HEK293 (cell line): ENCODE measurements around the gene HCAR2.
"Not testable (repeated sequence)": the region's sequence is repeated elsewhere in the genome, so short reads cannot be mapped to it uniquely, and the experiment has no call there.

Experiments used
- CTCF ChIA-PET: fragments of 350-600 bp; formaldehyde crosslinking; extraction: SDS; loops from one replicate; lab custom pipeline; 2021; ENCODE audit warnings: antibody characterized with exemption; lab: Yijun Ruan, JAX
- POLR2A ChIA-PET: fragments of 300-600 bp; formaldehyde crosslinking; extraction: SDS; loops from one replicate; lab custom pipeline; 2020; ENCODE audit warnings: antibody characterized with exemption, inconsistent platforms; lab: Yijun Ruan, JAX
- H3K27ac ChIP-seq: fragments of 200-500 bp; sonication (Bioruptor generic); 2 replicates; pipeline ENCODE4 v1.5.1; 2014; ENCODE audit warnings: low read depth, low read length, control low read depth, inconsistent platforms; ENCODE audit errors: extremely low read depth
- H3K36me3 ChIP-seq, 2 experiments: fragments of 200-500 bp in 1 of 2; sonication (Bioruptor generic) in 1 of 2; 1 replicate in 1 of 2; 2 replicates in 1 of 2; pipeline ENCODE4 v1.5.1; 2014 to 2017; ENCODE audit warnings: inconsistent platforms in 2 of 2, low read length in 2 of 2; ENCODE audit not compliant: control insufficient read depth in 2 of 2, insufficient read depth in 1 of 2
- H3K4me1 ChIP-seq: fragments of 200-500 bp; sonication (Bioruptor generic); 2 replicates; pipeline ENCODE4 v1.5.1; 2014; ENCODE audit warnings: mild to moderate bottlenecking, low read length, inconsistent platforms; ENCODE audit not compliant: control insufficient read depth, insufficient read depth
- H3K4me3 ChIP-seq: 2 replicates; pipeline ENCODE4 v1.5.1; 2011; ENCODE audit warnings: low read depth, mild to moderate bottlenecking, control low read depth, low read length, moderate library complexity
- H3K9me3 ChIP-seq: fragments of 200-500 bp; sonication (Bioruptor generic); 2 replicates; pipeline ENCODE4 v1.5.1; 2014; ENCODE audit warnings: low read depth, low read length, inconsistent platforms; ENCODE audit not compliant: control insufficient read depth, insufficient read depth
- FEZF1 ChIP-seq: fragments of 450-650 bp; formaldehyde crosslinking; IDR thresholded peaks from 2 replicates; pipeline ENCODE4 v1.5.1; 2016; ENCODE audit warnings: missing biosample characterization, missing genetic modification characterization
- HIC1 ChIP-seq: fragments of 450-650 bp; formaldehyde crosslinking; IDR thresholded peaks from 2 replicates; pipeline ENCODE4 v1.5.1; 2016; ENCODE audit warnings: missing biosample characterization, missing genetic modification characterization
- PRDM10 ChIP-seq: fragments of 450-650 bp; formaldehyde crosslinking; IDR thresholded peaks from 2 replicates; pipeline ENCODE4 v1.5.1; 2016; ENCODE audit warnings: missing biosample characterization, missing genetic modification characterization
- SETDB1 ChIP-seq: IDR thresholded peaks from one replicate; pipeline ENCODE4 v1.6.1; 2017; ENCODE audit warnings: mild to moderate bottlenecking, low read length, moderate library complexity, mixed read lengths; ENCODE audit not compliant: insufficient read length
- ZNF121 ChIP-seq: fragments of 450-650 bp; formaldehyde crosslinking; IDR thresholded peaks from 2 replicates; pipeline ENCODE4 v1.5.1; 2016; ENCODE audit warnings: missing biosample characterization, missing genetic modification characterization
- ZNF394 ChIP-seq: fragments of 450-650 bp; formaldehyde crosslinking; IDR thresholded peaks from 2 replicates; pipeline ENCODE4 v1.5.1; 2016; ENCODE audit warnings: missing biosample characterization, missing genetic modification characterization, mild to moderate bottlenecking, moderate library complexity, borderline replicate concordance
- ZNF513 ChIP-seq: fragments of 450-650 bp; IDR thresholded peaks from 2 replicates; pipeline ENCODE4 v1.5.1; 2018; ENCODE audit warnings: missing biosample characterization, missing genetic modification characterization
- ZNF792 ChIP-seq: fragments of 450-650 bp; formaldehyde crosslinking; IDR thresholded peaks from 2 replicates; pipeline ENCODE4 v1.5.1; 2016; ENCODE audit warnings: missing biosample characterization, missing genetic modification characterization

HCAR2 gene

GRCh38 chr12:122680989-122681388, 22.2 kb downstream of the HCAR2 start:
- CTCF ChIA-PET, H3K36me3 ChIP-seq, H3K4me1 ChIP-seq, H3K4me3 ChIP-seq, H3K9me3 ChIP-seq, H3K27ac ChIP-seq, POLR2A ChIA-PET: not testable (repeated sequence)
- 0 out of 2 replicates have a peak, but pooled peaks have one; percentile 20 for TF ChIP-seq ZNF121 (tag by site-specific recombination)

GRCh38 chr12:122676781-122677180, 26.4 kb downstream of the HCAR2 start:
- POLR2A ChIA-PET, H3K4me3 ChIP-seq, CTCF ChIA-PET, H3K36me3 ChIP-seq, H3K4me1 ChIP-seq, H3K27ac ChIP-seq, H3K9me3 ChIP-seq: not testable (repeated sequence)

- H3K4me1 ChIP-seq, CTCF ChIA-PET, POLR2A ChIA-PET, H3K4me3 ChIP-seq, H3K36me3 ChIP-seq, H3K27ac ChIP-seq, H3K9me3 ChIP-seq: not testable (repeated sequence)
These were observed 27.1 kb downstream of the HCAR2 start for GRCh38 chr12:122676015-122676414.

- H3K9me3 ChIP-seq, result no peaks in the 10 kb centered on the region
- TF ChIP-seq ZNF792 (no peak), ZNF121 (tag by site-specific recombination) (no peak), FEZF1 (tag by site-specific recombination) (no peak), SETDB1 (no peak)
- H3K4me3 ChIP-seq, result no peak overlapping the region
- CTCF ChIA-PET, result no interaction called here
- H3K27ac ChIP-seq, result no peak overlapping the region
- no peaks in the 10 kb centered on the region for H3K4me1 ChIP-seq
- no peaks in the 10 kb centered on the region for H3K36me3 ChIP-seq
- POLR2A ChIA-PET, result no interaction called here
These were observed 30.6 kb downstream of the HCAR2 start for GRCh38 chr12:122672515-122672914.

- H3K36me3 ChIP-seq, result no peaks in the 10 kb centered on the region
- CTCF ChIA-PET, result interaction anchor here (0.9 kb wide), 1 partner anchor 8 kb away, joined by 4 read pairs; no protein-coding TSS in a partner anchor
- POLR2A ChIA-PET, result no interaction called here
- H3K4me1 ChIP-seq, result no peaks in the 10 kb centered on the region
- H3K4me3 ChIP-seq, result no peak overlapping the region
- H3K27ac ChIP-seq, result no peak overlapping the region
- TF ChIP-seq ZNF394 (tag by site-specific recombination) (no peak), ZNF513 (tag by site-specific recombination) (0 out of 2 replicates have a peak, but pooled peaks have one; percentile 34)
- no peaks in the 10 kb centered on the region for H3K9me3 ChIP-seq
These were observed 33.6 kb downstream of the HCAR2 start for GRCh38 chr12:122669397-122670070.

- POLR2A ChIA-PET, result no interaction called here
- Histone ChIP-seq H3K4me3 (no peak overlapping the region), H3K27ac (no peak overlapping the region), H3K36me3 (no peaks in the 10 kb centered on the region), H3K4me1 (no peaks in the 10 kb centered on the region), H3K9me3 (no peaks in the 10 kb centered on the region)
- CTCF ChIA-PET, result interaction anchor here (1.4 kb wide), 1 partner anchor 10 kb away, joined by 7 read pairs; no protein-coding TSS in a partner anchor
- TF ChIP-seq HIC1 (tag by site-specific recombination) (no peak), PRDM10 (0 out of 2 replicates have a peak, but pooled peaks have one; percentile 14)
These were observed 34.9 kb downstream of the HCAR2 start for GRCh38 chr12:122668268-122668667.
